Measurements from ENCODE around the gene ATG2A. TPM values are rescaled to one million over a fixed set of nuclear protein-coding genes. Genes with fewer than 3 reads are reported as not detected.

Gene ATG2A
- 11.7 and 13.5 TPM in 2 replicates for total RNA-seq

GRCh38 chr11:64916775-64917662 lies at the start of gene ATG2A:
Gene ATG2A (minus strand): TSS chr11:64917209. CDS start chr11:64917135, 74 bp downstream.

GRCh38 chr11:64935359-64936081 lies 18.5 kb upstream of the ATG2A start, which contains the start of gene GPHA2:
Gene GPHA2 (minus strand): TSS chr11:64935893. CDS start chr11:64935460, 433 bp downstream.

GRCh38 chr11:64923944-64924909 lies 7.2 kb upstream of the ATG2A start, which contains the start of gene PPP2R5B:
Gene PPP2R5B (plus strand): TSS chr11:64924689. CDS start chr11:64925735, 1,046 bp downstream.

GRCh38 chr11:64878494-64879243 lies 38.3 kb downstream of the ATG2A start, which contains the start of gene EHD1:
Gene EHD1 (minus strand): TSS chr11:64878621. CDS start chr11:64878464, 157 bp downstream.

Other genes starting within 250 kb of the ATG2A start
- not detected in 2 replicates for gene NRXN2, start 194.0 kb downstream of the ATG2A start, total RNA-seq
- 0.48 TPM in 1 of 2 replicates, not detected in the other for gene RASGRP2, start 173.1 kb downstream of the ATG2A start, total RNA-seq
- 0.21 TPM in 1 of 2 replicates, not detected in the other for gene PYGM, start 157.2 kb downstream of the ATG2A start, total RNA-seq
- 34.1 and 35.7 TPM in 2 replicates for gene SF1, start 138.7 kb downstream of the ATG2A start, total RNA-seq
- gene MAP4K2, start 114.0 kb downstream of the ATG2A start, total RNA-seq = 14.7 and 16.0 TPM in 2 replicates
- gene MEN1, start 106.7 kb downstream of the ATG2A start, total RNA-seq = 11.6 and 12.8 TPM in 2 replicates
- gene CDC42BPG, start 72.6 kb downstream of the ATG2A start, total RNA-seq = 12.0 and 17.1 TPM in 2 replicates
- 41.6 and 107 TPM in 2 replicates for gene EHD1, start 38.6 kb downstream of the ATG2A start, total RNA-seq
- 6.0 and 28.2 TPM in 2 replicates for gene PPP2R5B, start 7.5 kb upstream of the ATG2A start, total RNA-seq
- not detected in 2 replicates for gene GPHA2, start 18.7 kb upstream of the ATG2A start, total RNA-seq
- gene MAJIN, start 54.9 kb upstream of the ATG2A start, total RNA-seq = not detected in 2 replicates
- gene BATF2, start 79.8 kb upstream of the ATG2A start, total RNA-seq = 0.21 and 0.96 TPM in 2 replicates
- 76.9 and 109 TPM in 2 replicates for gene ARL2, start 97.0 kb upstream of the ATG2A start, total RNA-seq
- 13.5 and 21.3 TPM in 2 replicates for gene SNX15, start 110.2 kb upstream of the ATG2A start, total RNA-seq
- gene SAC3D1, start 124.0 kb upstream of the ATG2A start, total RNA-seq = 9.9 and 14.5 TPM in 2 replicates
- gene NAALADL1, start 141.3 kb upstream of the ATG2A start, total RNA-seq = 15.9 and 18.1 TPM in 2 replicates
- 0.43 and 1.7 TPM in 2 replicates for gene CDCA5, start 166.8 kb upstream of the ATG2A start, total RNA-seq
- 33.0 and 41.2 TPM in 2 replicates for gene ZFPL1, start 167.0 kb upstream of the ATG2A start, total RNA-seq
- gene VPS51, start 179.0 kb upstream of the ATG2A start, total RNA-seq = 178 and 180 TPM in 2 replicates
- 30.6 and 40.3 TPM in 2 replicates for gene TM7SF2, start 194.7 kb upstream of the ATG2A start, total RNA-seq
- gene ZNHIT2, start 200.5 kb upstream of the ATG2A start, total RNA-seq = 21.2 and 22.6 TPM in 2 replicates
- gene FAU, start 204.9 kb upstream of the ATG2A start, total RNA-seq = 358 and 363 TPM in 2 replicates
- 42.0 and 48.9 TPM in 2 replicates for gene MRPL49, start 205.1 kb upstream of the ATG2A start, total RNA-seq
- 10.0 and 19.0 TPM in 2 replicates for gene SYVN1, start 217.3 kb upstream of the ATG2A start, total RNA-seq